Colonic mucosa (tissue), 4 donors: ENCODE measurements around the gene PSD4. TPM values are rescaled to one million over a fixed set of nuclear protein-coding genes. Genes with fewer than 3 reads are reported as not detected.

Source experiments
- DNase-seq: peaks from one replicate; pipeline ENCODE4 v3.0.0-alpha.2; 2020
- H3K27ac ChIP-seq: fragments of 200-600 bp; one replicate; pipeline ENCODE4 v1.8.0; 2021
- H3K27me3 ChIP-seq: fragments of 200-600 bp; one replicate; pipeline ENCODE4 v1.8.0; 2021
- H3K36me3 ChIP-seq: fragments of 200-600 bp; one replicate; pipeline ENCODE4 v1.8.0; 2021
- H3K4me1 ChIP-seq: fragments of 200-600 bp; one replicate; pipeline ENCODE4 v1.8.0; 2021; ENCODE audit warnings: mild to moderate bottlenecking
- H3K4me3 ChIP-seq: fragments of 200-600 bp; one replicate; pipeline ENCODE4 v1.8.0; 2021
- H3K9ac ChIP-seq, 2 donors: one replicate each; pipeline ENCODE4 v1.7.0; 2013; ENCODE audit warnings: control low read depth in 2 of 2, low read depth in 2 of 2, low read length in 2 of 2
- H3K9me3 ChIP-seq: fragments of 200-600 bp; one replicate; pipeline ENCODE4 v1.8.0; 2021
- CTCF ChIP-seq: fragments of 200-600 bp; IDR thresholded peaks from one replicate; pipeline ENCODE4 v1.8.0; 2022; ENCODE audit warnings: antibody characterized with exemption, mild to moderate bottlenecking
- intact Hi-C: fragments of 100-400 bp; cut with DNase I; formaldehyde crosslinking; loops from one replicate; pipeline ENCODE4 v1.14.1; 2022
- total RNA-seq, 2 donors: library from RNA; stranded (reverse); fragmentation: NEBNext Ultra II Directional in 1 of 2; extraction: Animal tissue kit (Norgen Biotek cat#: 25700) in 1 of 2; gene quantifications; one replicate each; pipeline ENCODE4 v1.2.1, GENCODE V29; 2021
- donor health status: healthy.
- donor health status: DM: no; HTN: no; CAD: no.
- donor health status: DM: no; HTN: no; CAD: no.

The PSD4 gene
- total RNA-seq, 2 donors from 2014 or later = 36.5 to 50.6 TPM

- Histone ChIP-seq H3K9ac (no peak overlapping the region), H3K9me3 (no peaks in the 10 kb centered on the region), H3K27ac (no peak overlapping the region), H3K27me3 (no peaks in the 10 kb centered on the region), H3K4me3 (no peak overlapping the region), H3K36me3 (no peaks in the 10 kb centered on the region), H3K4me1 (no peaks in the 10 kb centered on the region)
- intact Hi-C loops = no loop called here
- TF ChIP-seq CTCF = no peak
- DNase-seq = no peak
These were observed 14.0 kb downstream of the PSD4 start for GRCh38 chr2:113187771-113188170.

- Histone ChIP-seq H3K4me1 (no peaks in the 10 kb centered on the region), H3K36me3 (no peaks in the 10 kb centered on the region), H3K9ac (no peak overlapping the region), H3K9me3 (no peaks in the 10 kb centered on the region), H3K27me3 (no peaks in the 10 kb centered on the region), H3K27ac (no peak overlapping the region), H3K4me3 (no peak overlapping the region)
- TF ChIP-seq CTCF = no peak
- DNase-seq = no peak
- intact Hi-C loops = no loop called here
These were observed 17.1 kb downstream of the PSD4 start for GRCh38 chr2:113190871-113191270.

GRCh38 chr2:113192459-113193100 lies 18.8 kb downstream of the PSD4 start:
- Histone ChIP-seq H3K36me3 (no peaks in the 10 kb centered on the region), H3K27me3 (no peaks in the 10 kb centered on the region), H3K9ac (no peak overlapping the region), H3K9me3 (no peaks in the 10 kb centered on the region), H3K4me1 (no peaks in the 10 kb centered on the region), H3K4me3 (no peak overlapping the region), H3K27ac (no peak overlapping the region)
- no peak for DNase-seq
- intact Hi-C loops = no loop called here
- TF ChIP-seq CTCF = no peak

- H3K27me3 ChIP-seq = no peaks in the 10 kb centered on the region
- no peak for TF ChIP-seq CTCF
- no peak for DNase-seq
- H3K4me3 ChIP-seq = no peak overlapping the region
- H3K4me1 ChIP-seq = no peaks in the 10 kb centered on the region
- H3K27ac ChIP-seq = no peak overlapping the region
- H3K36me3 ChIP-seq = no peaks in the 10 kb centered on the region
- no peaks in the 10 kb centered on the region for H3K9me3 ChIP-seq
- intact Hi-C loops = loop anchor here (5.0 kb wide), 1 partner anchor 114 kb away; no protein-coding TSS in a partner anchor
- H3K9ac ChIP-seq = no peak overlapping the region
These were observed 22.2 kb downstream of the PSD4 start for GRCh38 chr2:113195923-113196501.

GRCh38 chr2:113196839-113197238 lies 23.1 kb downstream of the PSD4 start:
- DNase-seq = no peak
- TF ChIP-seq CTCF = no peak
- no peak overlapping the region for H3K4me3 ChIP-seq
- H3K36me3 ChIP-seq = no peaks in the 10 kb centered on the region
- intact Hi-C loops = loop anchor here (5.0 kb wide), 1 partner anchor 115 kb away; no protein-coding TSS in a partner anchor
- H3K9ac ChIP-seq = no peak overlapping the region
- H3K27ac ChIP-seq = no peak overlapping the region
- no peaks in the 10 kb centered on the region for H3K27me3 ChIP-seq
- no peaks in the 10 kb centered on the region for H3K4me1 ChIP-seq
- H3K9me3 ChIP-seq = no peaks in the 10 kb centered on the region
